ENCODE results near the gene RANGAP1. TPM values are rescaled to one million over a fixed set of nuclear protein-coding genes. Genes with fewer than 3 reads are reported as not detected.
"Not testable (repeated sequence)": the region's sequence is repeated elsewhere in the genome, so short reads cannot be mapped to it uniquely, and the experiment has no call there.

RANGAP1 gene
- total RNA-seq, 1 donor from 2014 or later: 32.8 TPM

DNA sequence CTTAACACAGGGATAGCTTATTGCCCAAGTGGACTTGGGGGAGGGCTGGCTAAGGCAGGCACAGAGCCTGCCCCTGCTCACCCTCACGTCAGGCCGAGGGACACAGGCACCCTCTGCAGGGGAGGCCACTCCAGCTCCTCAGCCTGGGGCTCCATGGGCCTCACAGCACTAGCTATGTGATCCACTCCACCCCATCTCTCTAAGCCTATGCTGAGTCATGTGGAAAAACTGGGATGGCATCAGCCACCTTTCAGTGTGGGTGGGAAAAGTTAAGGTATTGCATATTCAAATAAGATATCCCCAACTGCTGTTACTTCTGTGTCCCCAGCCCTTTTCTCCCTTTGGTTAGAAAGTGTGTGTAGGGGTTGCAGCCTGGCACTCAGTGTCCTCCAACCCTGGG is 22.3 kb downstream of the RANGAP1 start:
- intact Hi-C loops (cut with DNase I): no loop called here
- DNase-seq (ENCODE audit: low spot score): no peak

DNA sequence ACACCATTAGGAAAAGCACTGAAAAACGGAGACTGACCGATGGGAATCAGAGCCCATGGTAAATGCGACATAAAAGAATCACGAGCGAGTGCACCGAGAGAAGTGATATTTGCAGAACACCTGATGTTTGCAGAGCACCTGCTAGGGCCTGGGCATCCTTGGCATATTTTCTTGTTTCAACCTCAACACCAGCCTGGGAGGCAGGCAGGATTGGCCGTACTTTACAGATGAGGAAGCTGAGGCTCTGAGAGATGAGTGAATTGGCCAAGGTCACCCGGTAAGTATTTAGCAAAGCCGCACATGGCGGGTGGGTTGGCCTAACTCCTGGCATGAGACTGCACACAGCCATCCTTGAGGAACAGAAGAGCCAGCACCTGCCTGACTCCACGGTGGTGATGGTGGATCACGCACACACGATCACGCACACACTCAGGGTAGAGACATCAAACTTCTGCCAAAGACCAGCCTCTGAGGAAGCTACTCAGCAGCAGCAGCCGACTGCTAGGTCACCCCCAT is 23.7 kb downstream of the RANGAP1 start:
- intact Hi-C loops (cut with DNase I): no loop called here
- no peak for DNase-seq (ENCODE audit: low spot score)

DNA sequence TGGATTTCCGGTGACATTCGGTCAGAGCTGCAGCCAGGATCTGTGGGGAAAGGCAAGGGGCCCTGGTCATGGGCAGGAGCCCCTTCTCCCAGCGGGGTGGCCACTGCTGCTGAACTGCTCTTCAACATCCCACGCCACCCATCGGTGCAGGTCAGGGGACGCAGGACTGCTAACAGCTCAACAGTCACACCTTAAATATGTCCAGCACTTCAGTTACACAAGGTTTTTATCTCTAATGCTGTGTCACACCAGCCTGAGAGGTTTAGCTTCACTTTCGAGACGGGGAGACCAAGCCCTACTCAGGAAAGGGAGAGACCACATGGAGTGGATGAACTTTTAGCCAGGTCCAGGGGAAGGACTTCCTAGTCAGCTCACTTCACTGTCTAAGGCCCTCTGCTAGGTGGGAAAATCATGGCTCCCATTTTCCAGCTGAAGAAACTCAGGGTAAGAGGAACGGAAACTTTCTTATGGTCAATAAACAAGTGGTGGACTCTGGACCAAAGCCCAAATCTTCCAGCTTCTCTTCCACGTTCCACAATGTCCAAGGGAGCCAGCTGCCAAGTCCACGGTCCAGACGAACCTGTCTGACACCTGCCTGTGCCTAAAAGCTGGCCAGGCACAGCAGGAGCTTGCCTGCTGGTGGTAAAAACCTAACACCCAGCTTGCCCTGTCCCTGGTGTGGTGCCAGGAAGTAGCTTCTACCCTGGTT is 24.3 kb downstream of the RANGAP1 start:
- intact Hi-C loops (cut with DNase I): no loop called here
- no peak for DNase-seq (ENCODE audit: low spot score)

DNA sequence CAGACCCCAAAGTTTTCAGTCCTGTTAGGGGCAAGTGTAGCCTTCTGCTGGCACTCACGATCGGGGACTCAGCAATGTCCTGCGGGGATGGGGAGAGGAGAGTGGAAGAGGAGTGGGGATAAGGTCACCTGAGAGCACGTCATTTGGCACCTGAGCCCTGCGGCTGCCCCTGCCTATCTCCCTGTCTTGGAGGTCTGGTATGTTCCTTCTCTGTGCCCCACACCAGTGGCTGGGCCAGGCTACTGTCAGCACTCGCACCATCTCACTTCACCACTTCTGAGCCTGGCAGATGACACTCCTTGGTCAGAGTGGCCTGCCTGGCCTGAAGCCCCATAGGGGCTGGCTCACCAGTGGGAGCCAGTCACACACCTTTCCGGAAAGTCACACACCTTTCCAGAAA is 25.1 kb downstream of the RANGAP1 start:
- DNase-seq (ENCODE audit: low spot score): no peak
- intact Hi-C loops (cut with DNase I): no loop called here

DNA sequence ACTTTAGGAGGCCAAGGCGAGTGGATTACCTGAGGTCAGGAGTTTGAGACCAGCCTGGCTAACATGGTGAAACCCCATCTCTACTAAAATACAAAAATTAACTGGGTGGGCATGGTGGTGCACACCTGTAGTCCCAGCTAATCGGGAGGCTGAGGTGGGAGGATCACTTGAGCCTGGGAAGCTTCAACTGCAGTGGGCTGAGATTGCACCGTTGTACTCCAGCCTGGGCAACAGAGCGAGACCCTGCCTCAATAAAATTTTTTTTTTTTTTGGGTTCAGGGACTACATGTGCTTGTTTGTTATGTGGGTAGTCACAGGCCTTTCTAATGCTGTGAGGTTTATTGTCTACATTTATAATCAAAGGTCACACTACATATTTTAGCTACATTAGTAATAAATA is 26.2 kb downstream of the RANGAP1 start:
- intact Hi-C loops (cut with DNase I); DNase-seq (ENCODE audit: low spot score): not testable (repeated sequence)

DNA sequence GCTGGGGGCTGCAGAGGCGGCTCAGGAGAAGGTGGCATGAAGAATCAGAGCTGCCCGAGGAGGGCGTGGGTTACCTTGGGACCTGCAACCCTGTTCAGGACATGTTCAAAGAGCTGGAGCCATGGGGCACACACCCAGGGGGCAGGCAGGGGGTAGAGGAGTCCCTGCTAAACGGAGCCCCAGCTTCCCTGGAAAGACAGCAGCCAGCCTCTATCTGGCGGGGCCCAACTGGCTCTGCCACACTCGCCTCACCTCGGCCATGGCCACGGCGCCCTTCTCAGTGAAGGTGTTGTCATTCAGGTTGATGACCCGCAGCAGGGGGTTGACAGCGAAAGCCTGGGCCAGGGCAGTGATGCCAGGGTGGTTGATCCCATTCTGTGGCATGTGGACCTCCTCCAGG is 28.3 kb downstream of the RANGAP1 start:
- intact Hi-C loops (cut with DNase I): no loop called here
- no peak for DNase-seq (ENCODE audit: low spot score)

DNA sequence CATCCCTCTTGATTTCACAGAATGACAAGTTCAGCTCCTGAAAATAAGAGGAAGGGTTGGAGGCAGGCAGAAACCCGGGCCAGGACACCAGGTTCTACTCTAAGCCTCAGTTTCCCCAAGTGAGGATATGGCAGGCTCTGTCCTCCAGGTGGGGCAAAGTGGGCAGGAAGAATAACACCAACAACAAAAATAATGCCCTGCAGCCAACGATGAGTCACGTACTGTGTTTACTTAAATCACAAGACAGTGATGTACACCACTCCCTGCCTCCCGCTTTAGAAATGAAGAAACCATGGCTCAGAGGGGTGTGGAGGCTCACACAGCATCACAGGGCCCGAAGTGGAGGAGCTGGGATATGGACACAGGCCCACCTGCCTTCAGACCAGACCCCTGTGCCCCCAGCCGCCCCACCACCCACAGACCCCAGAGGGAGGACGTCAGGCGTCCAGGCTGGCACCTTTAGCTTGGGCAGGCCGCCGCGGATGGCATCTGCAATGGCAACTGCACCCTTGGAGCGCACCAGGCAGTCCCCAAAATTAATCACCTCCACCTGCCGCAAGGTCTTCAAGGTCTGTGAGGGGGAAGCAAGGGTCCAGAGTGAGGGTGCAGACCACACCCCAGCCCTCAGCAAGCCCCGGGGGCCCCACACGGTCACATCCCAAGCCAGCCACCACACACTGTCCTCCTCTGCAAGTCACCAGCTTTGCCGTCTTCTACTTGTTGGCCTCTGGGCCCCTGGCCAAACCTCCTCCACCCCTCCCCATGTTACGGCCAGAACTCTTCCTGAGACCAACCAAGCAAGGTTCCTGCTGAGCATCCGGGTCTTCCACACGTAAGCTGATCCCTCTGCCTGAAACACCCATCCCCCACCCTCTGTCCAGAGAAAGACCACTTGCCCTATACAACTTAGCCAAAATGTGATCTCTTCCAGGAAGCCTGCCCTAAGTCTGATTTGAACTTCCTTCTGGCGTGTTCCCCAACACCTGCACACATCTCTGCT is 29.4 kb downstream of the RANGAP1 start:
- no peak for DNase-seq (ENCODE audit: low spot score)

DNA sequence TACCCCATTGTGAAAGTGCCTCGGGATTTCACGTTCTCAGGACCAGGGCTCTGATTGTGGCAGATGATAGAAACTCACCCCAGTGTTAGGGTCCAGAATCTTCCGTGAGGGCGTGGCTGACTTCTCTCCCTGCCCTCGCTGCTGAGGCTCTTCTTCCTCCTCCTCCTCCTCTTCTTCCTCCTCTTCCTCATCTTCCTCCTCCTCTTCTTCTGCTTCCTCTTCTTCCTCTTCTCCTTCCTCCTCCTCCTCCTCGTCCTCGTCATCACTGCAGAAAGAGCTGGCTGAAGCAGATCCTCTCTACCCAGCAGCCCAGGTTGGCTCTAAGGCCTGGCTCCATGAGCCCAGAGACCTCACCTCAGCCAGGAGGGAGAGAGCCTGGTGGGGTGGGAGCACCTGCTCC is 31.8 kb downstream of the RANGAP1 start:
- intact Hi-C loops (cut with DNase I): no loop called here
- DNase-seq (ENCODE audit: low spot score): no peak

More for the DNA sequence above, 29.4 kb downstream of the RANGAP1 start:
- intact Hi-C loops (cut with DNase I): no loop called here

DNA sequence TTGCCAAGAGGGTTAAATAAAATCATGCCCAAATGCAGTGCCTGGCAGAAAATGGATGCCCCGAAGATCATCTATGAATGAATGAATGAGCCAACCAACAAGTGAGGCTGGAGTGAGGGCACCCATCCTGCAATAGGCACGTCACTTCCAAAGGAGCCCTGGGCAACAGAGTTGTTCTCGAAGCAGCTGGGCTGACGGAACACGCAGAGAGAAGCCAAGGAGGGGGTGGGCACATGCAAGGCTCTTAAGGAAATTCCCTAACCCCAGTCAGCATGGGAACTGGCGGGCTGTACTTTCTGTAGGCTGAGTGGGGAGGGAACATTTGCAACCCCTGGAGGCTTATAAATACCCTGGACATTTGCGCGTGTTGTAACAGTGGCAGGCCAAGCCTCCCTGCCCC is 33.6 kb downstream of the RANGAP1 start:
- intact Hi-C loops (cut with DNase I): no loop called here
- no peak for DNase-seq (ENCODE audit: low spot score)

DNA sequence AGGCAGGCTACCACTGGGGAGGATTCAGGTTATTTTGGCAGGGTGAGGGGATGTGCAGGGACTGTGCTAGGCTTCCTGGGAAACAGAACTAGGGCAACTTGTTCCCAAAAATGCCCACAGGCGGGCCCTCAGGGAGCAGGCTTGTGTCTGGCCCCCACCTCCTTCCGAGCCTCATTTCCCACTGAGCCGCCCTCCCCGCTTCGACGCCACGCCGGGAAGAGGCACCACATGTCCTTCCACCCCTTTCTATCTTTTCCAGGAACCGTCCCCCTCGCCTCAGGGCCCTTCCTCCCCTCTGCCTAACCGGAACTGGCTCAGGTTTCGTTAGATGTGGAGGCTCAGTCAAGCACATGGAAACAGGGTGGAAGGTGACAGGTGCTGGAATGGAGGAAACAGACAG is 35.9 kb downstream of the RANGAP1 start:
- DNase-seq (ENCODE audit: low spot score): no peak

DNA sequence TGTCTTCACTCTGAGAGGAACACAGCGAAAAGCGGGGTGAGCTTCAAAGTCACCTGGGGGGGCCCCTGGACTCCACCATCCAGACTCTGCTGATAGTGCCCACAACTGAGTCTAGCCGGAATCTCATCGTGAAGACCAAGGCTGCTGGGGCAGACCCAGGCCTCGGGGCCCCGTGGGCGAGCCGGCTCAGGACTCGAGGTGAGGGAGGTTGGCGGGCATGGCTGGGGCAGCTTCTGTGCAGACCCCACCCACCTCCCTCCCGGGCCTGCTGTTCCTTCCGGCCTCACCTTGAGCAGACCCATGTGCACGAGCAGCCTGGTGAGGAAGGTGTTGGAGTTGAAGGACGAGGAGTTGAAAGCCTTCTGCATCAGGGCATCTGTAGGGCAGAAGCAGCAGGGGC is 36.5 kb downstream of the RANGAP1 start:
- intact Hi-C loops (cut with DNase I): no loop called here
- DNase-seq (ENCODE audit: low spot score): no peak

More for the DNA sequence above, 35.9 kb downstream of the RANGAP1 start:
- intact Hi-C loops (cut with DNase I): no loop called here

DNA sequence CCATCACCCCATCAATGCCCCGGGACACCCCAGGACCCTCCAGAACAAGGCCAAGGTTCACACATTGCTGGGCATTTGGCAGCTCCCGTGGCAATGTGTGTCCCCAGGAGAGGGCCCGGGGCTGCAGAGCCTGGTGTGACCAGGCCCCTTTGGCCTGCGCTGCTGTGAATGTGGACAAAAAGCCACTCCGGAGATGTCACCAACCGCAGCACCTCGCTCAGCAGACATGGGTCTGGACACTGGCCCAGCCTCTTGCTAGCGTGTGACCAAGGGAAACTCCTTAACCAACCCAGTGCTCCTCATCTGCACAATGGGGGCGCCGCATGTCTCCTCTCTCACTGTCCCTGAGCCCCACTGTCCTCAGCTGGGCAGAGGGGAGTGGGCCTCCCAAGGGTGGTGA is 37.2 kb downstream of the RANGAP1 start:
- no peak for DNase-seq (ENCODE audit: low spot score)

DNA sequence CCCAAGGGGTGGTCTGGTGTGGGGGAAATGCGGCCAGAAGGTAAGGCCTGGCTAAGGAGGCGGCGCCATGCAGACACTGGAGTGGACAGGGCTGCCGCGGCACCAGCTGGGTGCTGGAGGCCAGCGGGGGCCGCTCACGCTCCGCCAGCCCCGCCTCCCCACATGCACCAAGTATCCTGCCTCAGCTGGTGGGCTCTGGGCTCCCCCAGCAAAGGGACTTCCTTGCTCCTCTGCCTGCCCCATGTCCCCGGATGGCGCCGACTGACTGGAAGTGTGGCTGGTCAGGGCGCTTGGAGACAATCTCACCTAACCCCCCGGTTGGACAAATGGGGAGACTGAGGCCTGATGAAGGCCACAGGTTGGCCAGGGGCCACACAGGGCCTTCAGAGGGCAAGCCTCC is 37.7 kb downstream of the RANGAP1 start:
- intact Hi-C loops (cut with DNase I): no loop called here
- no peak for DNase-seq (ENCODE audit: low spot score)

More for the DNA sequence above, 37.2 kb downstream of the RANGAP1 start:
- intact Hi-C loops (cut with DNase I): no loop called here

DNA sequence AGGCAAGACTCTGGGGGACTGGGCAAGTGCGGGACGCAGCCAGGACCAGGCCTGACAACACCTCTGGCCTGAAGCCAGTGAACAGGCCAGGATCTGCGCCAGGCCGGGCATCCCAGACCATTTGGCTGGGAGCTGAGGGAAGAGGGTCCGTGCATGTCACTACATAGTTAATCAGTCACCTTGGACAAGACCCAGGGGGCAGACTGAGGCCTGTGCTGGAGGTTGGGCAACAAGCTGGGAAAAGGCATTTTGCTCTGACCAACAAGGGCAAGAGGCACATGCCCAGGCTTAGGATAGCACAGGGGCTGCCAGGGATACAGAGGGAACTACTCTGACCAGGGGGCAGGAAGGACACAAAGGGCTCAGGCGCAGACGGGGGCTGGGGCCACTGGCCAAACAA is 38.3 kb downstream of the RANGAP1 start:
- DNase-seq (ENCODE audit: low spot score): no peak
- intact Hi-C loops (cut with DNase I): no loop called here

DNA sequence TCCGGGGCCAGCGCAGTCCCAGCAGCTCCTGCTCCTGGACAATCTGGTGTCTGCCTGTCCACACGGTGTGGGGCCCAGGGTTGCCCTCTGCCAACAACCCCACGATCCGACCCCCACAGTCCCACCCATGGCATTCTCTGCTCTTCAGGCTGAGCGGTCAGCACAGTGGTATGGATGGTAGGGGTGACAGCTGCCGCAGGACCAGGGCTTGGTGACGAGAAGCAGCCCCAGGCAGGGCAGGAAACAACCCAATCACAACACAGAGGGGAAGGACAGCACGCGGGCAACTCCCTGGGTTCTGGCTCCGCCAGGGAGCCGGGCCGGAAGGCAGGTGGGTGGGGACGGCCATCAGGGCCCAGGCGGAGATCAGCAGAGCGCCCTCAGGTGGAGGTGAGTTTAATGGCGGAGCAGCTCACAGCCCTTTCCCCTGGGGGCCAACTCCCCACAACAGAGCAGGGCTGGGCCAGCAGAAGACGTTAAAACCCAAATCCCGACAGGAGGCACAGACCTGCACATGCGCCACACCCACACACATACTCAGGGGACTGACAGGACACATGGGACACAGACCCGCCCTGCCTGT is 40.0 kb downstream of the RANGAP1 start:
- intact Hi-C loops (cut with DNase I): no loop called here
- DNase-seq (ENCODE audit: low spot score): no peak

DNA sequence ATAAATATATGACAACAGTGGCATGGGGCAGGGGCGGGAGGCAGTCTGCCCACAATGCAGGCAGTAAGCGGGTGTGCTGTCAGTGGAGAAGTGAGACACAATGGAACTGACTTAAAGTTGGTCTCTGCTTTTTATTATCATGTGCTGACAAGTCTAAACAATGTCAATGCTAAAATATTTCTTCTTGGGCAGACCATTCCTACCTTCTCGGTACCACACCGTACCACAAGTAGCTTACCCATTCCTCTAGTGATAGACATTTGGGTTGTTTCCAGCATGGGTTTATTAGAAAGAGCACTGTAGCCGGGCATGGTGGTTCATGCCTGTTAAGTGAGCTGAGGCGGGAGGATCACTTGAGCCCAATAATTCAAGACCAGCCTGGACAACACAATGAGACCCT is 42.6 kb downstream of the RANGAP1 start:
- intact Hi-C loops (cut with DNase I): no loop called here
- DNase-seq (ENCODE audit: low spot score): no peak

DNA sequence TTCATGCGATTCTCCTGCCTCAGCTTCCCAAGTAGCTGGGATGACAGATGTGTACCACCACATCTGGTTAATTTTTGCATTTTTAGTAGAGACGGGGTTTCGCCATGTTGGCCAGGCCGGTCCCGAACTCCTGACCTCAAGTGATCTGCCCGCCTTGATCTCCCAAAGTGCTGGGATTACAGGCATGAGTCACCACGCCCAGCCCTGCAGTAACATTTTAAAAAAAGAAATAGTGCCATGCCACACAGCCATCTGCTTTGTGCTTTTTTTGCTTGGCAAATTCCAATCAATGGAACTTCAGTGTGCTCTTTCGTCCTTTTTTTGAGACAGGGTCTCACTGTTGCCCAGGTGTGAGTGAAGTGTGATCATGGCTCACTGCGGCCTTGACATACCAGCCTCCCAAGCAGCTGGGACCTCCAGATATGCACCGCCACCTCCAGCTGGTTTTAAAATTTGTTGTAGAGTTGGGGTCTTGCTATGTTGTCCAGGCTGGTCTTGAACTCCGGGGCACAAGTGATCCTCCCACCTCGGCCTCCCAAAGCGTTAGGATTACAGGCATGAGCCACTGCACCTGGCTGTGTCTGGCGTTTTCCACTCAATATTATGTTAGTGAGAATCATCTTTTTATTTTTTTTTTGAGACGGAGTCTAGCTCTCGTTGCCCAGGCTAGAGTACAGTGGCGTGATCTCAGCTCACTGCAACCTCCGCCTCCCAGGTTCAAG is 43.4 kb downstream of the RANGAP1 start:
- intact Hi-C loops (cut with DNase I): no loop called here
- no peak for DNase-seq (ENCODE audit: low spot score)

DNA sequence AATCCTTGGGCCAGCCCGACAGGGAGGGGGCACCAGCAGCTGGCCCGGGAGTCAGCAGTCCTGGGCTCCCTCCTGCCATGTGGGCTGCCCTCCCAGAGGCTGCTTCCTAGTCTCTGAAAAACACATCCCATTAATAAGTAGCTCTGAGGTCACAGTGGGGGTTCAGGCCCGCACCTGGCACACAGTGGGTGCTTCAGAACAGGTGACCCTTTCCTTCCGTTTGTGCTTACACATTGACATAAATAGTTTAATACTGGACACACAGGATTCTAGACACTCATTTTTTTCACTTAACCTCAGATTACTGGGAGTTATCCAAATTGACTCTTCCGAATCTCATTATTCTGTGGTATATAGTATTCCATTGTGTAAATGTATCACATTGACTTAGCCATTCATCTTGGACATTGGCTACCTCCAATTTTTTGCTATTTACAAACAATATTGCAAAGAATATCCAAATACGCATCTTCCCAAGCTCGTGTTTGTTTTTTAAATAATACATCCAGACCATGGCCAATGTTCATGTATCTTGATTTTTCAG is 44.8 kb downstream of the RANGAP1 start:
- intact Hi-C loops (cut with DNase I): no loop called here
- no peak for DNase-seq (ENCODE audit: low spot score)

DNA sequence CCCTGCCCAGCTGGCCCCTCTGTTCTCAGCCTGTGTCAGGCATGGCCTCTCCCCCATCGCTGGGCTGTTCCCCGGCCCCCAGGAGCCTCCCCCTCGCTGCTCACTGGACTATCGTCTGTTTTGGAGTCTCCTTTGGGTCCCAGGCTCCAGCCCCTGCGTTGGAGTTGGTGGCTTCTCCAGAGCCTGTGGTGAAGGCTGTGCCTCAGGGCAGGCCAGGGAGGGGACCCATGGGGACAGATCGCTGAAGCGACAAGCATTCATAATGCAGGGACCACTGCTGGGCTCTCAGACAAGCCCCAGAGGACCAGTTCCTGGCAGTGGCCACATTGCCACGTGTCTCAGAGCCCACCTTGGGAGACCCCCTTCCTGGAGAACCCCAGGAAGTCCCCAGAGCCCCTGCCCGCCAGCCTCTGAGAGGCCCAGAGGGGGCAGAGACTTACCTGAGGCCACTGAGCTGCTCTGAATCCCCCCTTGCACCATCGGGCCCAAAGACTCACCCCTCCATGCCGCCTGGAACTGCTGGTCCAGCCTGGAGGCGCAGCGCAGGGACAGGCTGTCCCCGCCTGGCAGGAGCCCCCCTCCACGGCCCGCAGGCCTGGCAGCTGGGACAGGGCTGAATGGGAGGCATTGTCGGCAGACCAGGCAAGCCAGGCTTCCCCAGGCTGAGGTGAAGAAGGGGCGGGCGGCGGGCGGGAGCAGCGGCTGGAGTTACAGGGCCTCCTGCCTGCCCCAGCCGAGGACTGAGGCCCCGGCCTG is 45.4 kb downstream of the RANGAP1 start, which contains the start of gene CHADL:
TSS of gene CHADL (minus strand) at position 555 of the 756 bp plus-strand sequence. CDS start at position 505, 50 bp downstream.
- intact Hi-C loops (cut with DNase I): no loop called here
- no peak for DNase-seq (ENCODE audit: low spot score)
